HepG2 (cell line): ENCODE data around the gene ABCD4. TPM values are rescaled to one million over a fixed set of nuclear protein-coding genes. Genes with fewer than 3 reads are reported as not detected.

Experiments
- ATAC-seq: fragments of 200-7000 bp; cut with Tn5 transposase; 3 replicates; pipeline ENCODE4 v1.9.1; 2020; ENCODE audit warnings: mild to moderate bottlenecking, moderate library complexity
- BruUV-seq: library from RNA; stranded (reverse); fragments of 400-500 nt; replicated peaks from 2 replicates; lab custom pipeline; 2021; lab: Mats Ljungman, UMichigan
- CTCF ChIA-PET: fragments of 300-600 bp; formaldehyde crosslinking; extraction: SDS; loops from one replicate; lab custom pipeline; 2021; ENCODE audit warnings: low total read pairs, inconsistent platforms, low intra/inter-chr PET ratio; lab: Yijun Ruan, JAX
- POLR2A ChIA-PET: fragments of 350-600 bp; sonication (Branson Sonifier 250); formaldehyde crosslinking; loops from one replicate; lab custom pipeline; 2020; ENCODE audit warnings: antibody characterized with exemption, inconsistent platforms; lab: Yijun Ruan, JAX
- DNase-seq: peaks from one replicate; pipeline ENCODE4 v3.0.0-alpha.2; 2015; ENCODE audit warnings: low spot score
- FAIRE-seq: peaks from 3 replicates; lab custom pipeline; 2011; peaks lifted over from hg19 to GRCh38; lab: Jason Lieb, UNC
- H2AFZ ChIP-seq: one replicate; pipeline ENCODE4 v1.6.1; 2011; ENCODE audit warnings: low read length, inconsistent platforms
- H3K27ac ChIP-seq: fragments of 300-600 bp; 3 replicates; pipeline ENCODE4 v1.8.0; 2011; ENCODE audit warnings: mixed run types, mild to moderate bottlenecking, mixed read lengths, low read length, inconsistent platforms; ENCODE audit not compliant: insufficient read depth; ENCODE audit errors: extremely low read length
- H3K27me3 ChIP-seq, 2 experiments: fragments of 200-600 bp in 1 of 2; 2 replicates in 1 of 2; 3 replicates in 1 of 2; pipeline versions ENCODE4 v1.6.0 to v1.8.0; 2011; ENCODE audit warnings: low read length in 2 of 2, mild to moderate bottlenecking in 2 of 2, moderate library complexity in 2 of 2, inconsistent platforms in 1 of 2; ENCODE audit not compliant: insufficient read depth in 2 of 2, control insufficient read depth in 1 of 2
- H3K36me3 ChIP-seq, 2 experiments: fragments of 200-600 bp in 1 of 2; replicated peaks in 1 of 2; 2 replicates in 1 of 2; 3 replicates in 1 of 2; pipeline versions ENCODE4 v1.5.1 to v1.8.0; 2011; ENCODE audit warnings: low read length in 2 of 2, inconsistent platforms in 1 of 2; ENCODE audit not compliant: insufficient read depth in 2 of 2, control insufficient read depth in 1 of 2
- H3K4me1 ChIP-seq: 2 replicates; pipeline ENCODE4 v1.5.1; 2012; ENCODE audit warnings: low read length, inconsistent platforms; ENCODE audit not compliant: insufficient read depth
- H3K4me2 ChIP-seq: 2 replicates; pipeline ENCODE4 v1.6.0; 2011; ENCODE audit warnings: low read depth, low read length, inconsistent platforms
- H3K4me3 ChIP-seq, 3 experiments: fragments of 200-600 bp in 1 of 3; sonication (generic), shearing (Covaris generic) in 1 of 3; replicated peaks in 1 of 3; 2 replicates each; pipeline ENCODE4 v1.5.1; 2011 to 2016; ENCODE audit warnings: low read length in 3 of 3, inconsistent platforms in 2 of 3, low read depth in 2 of 3, mild to moderate bottlenecking in 2 of 3, control low read depth in 1 of 3, mixed read lengths in 1 of 3; ENCODE audit not compliant: insufficient read depth in 1 of 3
- H3K79me2 ChIP-seq: one replicate; pipeline ENCODE4 v1.6.1; 2011; ENCODE audit warnings: low read length, inconsistent platforms; ENCODE audit not compliant: insufficient read depth
- H3K9ac ChIP-seq: 2 replicates; pipeline ENCODE4 v1.6.0; 2011; ENCODE audit warnings: mild to moderate bottlenecking, low read depth, low read length, inconsistent platforms; ENCODE audit not compliant: insufficient read depth
- H3K9me3 ChIP-seq: 2 replicates; pipeline ENCODE4 v1.5.1; 2012; ENCODE audit warnings: mild to moderate bottlenecking, low read length
- H4K20me1 ChIP-seq: 2 replicates; pipeline ENCODE4 v1.6.0; 2011; ENCODE audit warnings: inconsistent platforms, mild to moderate bottlenecking, low read length, moderate library complexity; ENCODE audit not compliant: insufficient read depth
- ATF7 ChIP-seq, 2 experiments: fragments of 450-650 bp in 1 of 2; sonication (generic) in 1 of 2; formaldehyde crosslinking in 1 of 2; IDR thresholded peaks; 2 replicates each; pipeline versions ENCODE4 v1.4.0 to v1.6.1; 2016 to 2020; ENCODE audit warnings: antibody characterized with exemption in 1 of 2, mild to moderate bottlenecking in 1 of 2, missing genetic modification reagents in 1 of 2
- HBP1 ChIP-seq: IDR thresholded peaks from 2 replicates; pipeline ENCODE4 v1.6.1; 2016; ENCODE audit warnings: low read depth, control low read depth
- MED8 ChIP-seq: sonication (generic); formaldehyde crosslinking; IDR thresholded peaks from 2 replicates; pipeline ENCODE4 v1.8.1; 2023; ENCODE audit warnings: mild to moderate bottlenecking, missing genetic modification reagents; ENCODE audit not compliant: insufficient replicate concordance
- NFE2L1 ChIP-seq: sonication (generic); formaldehyde crosslinking; IDR thresholded peaks from 2 replicates; pipeline ENCODE4 v1.4.0; 2020; ENCODE audit warnings: missing genetic modification reagents, mild to moderate bottlenecking, borderline replicate concordance
- NFYC ChIP-seq: IDR thresholded peaks from 2 replicates; pipeline ENCODE4 v1.6.1; 2016; ENCODE audit warnings: missing genetic modification reagents, missing compliant biosample characterization
- NRL ChIP-seq: sonication (generic); formaldehyde crosslinking; IDR thresholded peaks from 2 replicates; pipeline ENCODE4 v1.5.0; 2020; ENCODE audit warnings: missing genetic modification reagents, mild to moderate bottlenecking, moderate library complexity, borderline replicate concordance
- SIX4 ChIP-seq: sonication (generic); formaldehyde crosslinking; IDR thresholded peaks from 2 replicates; pipeline ENCODE4 v1.4.0; 2020; ENCODE audit warnings: missing genetic modification reagents
- TAF15 ChIP-seq: fragments of 200-400 bp; formaldehyde crosslinking; IDR thresholded peaks from one replicate; pipeline ENCODE4 v1.6.1; 2018; ENCODE audit warnings: mild to moderate bottlenecking, low read depth, low read length; ENCODE audit not compliant: poor library complexity, severe bottlenecking
- ZBTB42 ChIP-seq: sonication (generic); formaldehyde crosslinking; IDR thresholded peaks from 2 replicates; pipeline ENCODE4 v1.5.0; 2020; ENCODE audit warnings: mild to moderate bottlenecking, missing genetic modification reagents
- ZFY ChIP-seq: sonication (generic); formaldehyde crosslinking; IDR thresholded peaks from 2 replicates; pipeline ENCODE4 v1.4.0; 2020; ENCODE audit warnings: missing genetic modification reagents
- ZNF329 ChIP-seq: sonication (generic); formaldehyde crosslinking; IDR thresholded peaks from 2 replicates; pipeline ENCODE4 v1.9.0; 2021; ENCODE audit warnings: low read depth, mild to moderate bottlenecking, missing genetic modification reagents
- ZNF343 ChIP-seq: sonication (generic); formaldehyde crosslinking; IDR thresholded peaks from 2 replicates; pipeline ENCODE4 v1.4.0; 2020; ENCODE audit warnings: mild to moderate bottlenecking, missing genetic modification reagents
- ZNF350 ChIP-seq: sonication (generic); formaldehyde crosslinking; IDR thresholded peaks from 2 replicates; pipeline ENCODE4 v1.4.0; 2020; ENCODE audit warnings: mild to moderate bottlenecking, low read depth, missing genetic modification reagents, borderline replicate concordance
- ZNF572 ChIP-seq: sonication (generic); formaldehyde crosslinking; IDR thresholded peaks from 2 replicates; pipeline ENCODE4 v1.5.1; 2020; ENCODE audit warnings: mild to moderate bottlenecking, missing genetic modification reagents
- WGBS: methylation state at CpG from one replicate; pipeline ENCODE4 v1.1.6; 2017; ENCODE audit warnings: low lambda C conversion rate; 5-methylcytosine and 5-hydroxymethylcytosine counted together
- in situ Hi-C: cut with HindIII; loops from 2 replicates; pipeline ENCODE4 v1.10.0; 2017; ENCODE audit warnings: low pct_unique_long_range_greater_than_20kb; ENCODE audit not compliant: extremely low pct_ligation_motif_present
- intact Hi-C: fragments of 100-400 bp; cut with micrococcal nuclease; formaldehyde crosslinking; loops from one replicate; pipeline ENCODE4 v1.10.0; 2022; ENCODE audit not compliant: unreplicated experiment
- polyA plus RNA-seq, 8 experiments: library from polyadenylated mRNA; depleted of rRNA in 3 of 8; stranded (reverse) in 7 of 8; unstranded in 1 of 8; fragments of >200 nt; fragmentation: Illumina TruSeq in 4 of 8; extraction: Trizol in 4 of 8; gene quantifications; 2 replicates each; pipeline versions ENCODE4 v1.2.1 to v1.2.3, GENCODE V29; 2011 to 2016; ENCODE audit warnings: low read depth in 4 of 8, missing spikeins in 1 of 8, mixed read lengths in 1 of 8; ENCODE audit not compliant: insufficient read depth in 1 of 8
- total RNA-seq, 5 experiments: library from RNA; depleted of rRNA; stranded (reverse); fragments of >200 nt; fragmentation: Illumina TruSeq; extraction: Trizol; gene quantifications; 2 replicates each; pipeline ENCODE4 v1.2.3, GENCODE V29; 2016; ENCODE audit warnings: low read depth in 1 of 5

The ABCD4 gene
- total and polyA plus RNA-seq, 2 of the 13 experiments (the other 11 are each of a cell fraction or from before 2014, with no cell fraction given) = 47.5 to 50.5 TPM

GRCh38 chr14:74299061-74299545 lies 3.6 kb downstream of the ABCD4 start:
- H3K27ac ChIP-seq = no peak overlapping the region
- in situ Hi-C loops = no loop called here
- peaks cover 61% of the 10 kb centered on the region for H3K79me2 ChIP-seq
- H3K4me3 ChIP-seq = no peak overlapping the region
- ATAC-seq (no peak), FAIRE-seq (no peak)
- WGBS = 93% methylated on average over 10 of the region's 10 CpGs
- H3K9ac ChIP-seq = no peak overlapping the region
- intact Hi-C loops = no loop called here
- peaks cover 73% of the 10 kb centered on the region for H3K4me1 ChIP-seq
- H3K36me3 ChIP-seq = peaks cover 18 to 40% of the 10 kb centered on the region in 2 experiments
- H3K4me2 ChIP-seq = no peak overlapping the region
- no peak for TF ChIP-seq NFYC (CRISPR knock-in tag)
- TF ChIP-seq ZNF329 (CRISPR knock-in tag) = no peak
- no peak for TF ChIP-seq HBP1 (CRISPR knock-in tag)
- no peak for TF ChIP-seq ZNF350 (CRISPR knock-in tag)
- TF ChIP-seq ZNF343 = no peak
- no peak for TF ChIP-seq MED8 (CRISPR knock-in tag)
- TF ChIP-seq ZBTB42 = no peak
- TF ChIP-seq SIX4 (CRISPR knock-in tag) = no peak
- no peak for TF ChIP-seq ATF7 (IDR thresholded peaks at IDR 0.05)
- TF ChIP-seq ATF7 (CRISPR knock-in tag; IDR thresholded peaks at IDR 0.05) = no peak
- no peak for TF ChIP-seq NRL (CRISPR knock-in tag)
- no peak for TF ChIP-seq ZFY (CRISPR knock-in tag)
- no peak for TF ChIP-seq ZNF572 (CRISPR knock-in tag)
- no peak for TF ChIP-seq TAF15
- no peak for TF ChIP-seq NFE2L1 (CRISPR knock-in tag)
- TF ChIP-seq, all 625 proteins: peak for 0
- Histone ChIP-seq H2AFZ (no peak overlapping the region), H3K27me3 (no peaks in the 10 kb centered on the region), H3K9me3 (no peaks in the 10 kb centered on the region), H4K20me1 (peaks cover 17% of the 10 kb centered on the region)
- POLR2A ChIA-PET = no interaction called here
- DNase-seq = no peak
- CTCF ChIA-PET = no interaction called here
- no TSS peak for BruUV-seq
